HTERT RPE-1 (cell line): ENCODE measurements around the gene DROSHA.
"Not testable (repeated sequence)": the region's sequence is repeated elsewhere in the genome, so short reads cannot be mapped to it uniquely, and the experiment has no call there.

Experiments
- in situ Hi-C: fragments of 300-500 bp; cut with MboI; formaldehyde crosslinking; loops from 4 replicates; pipeline ENCODE4 v1.14.3; 2020; ENCODE audit warnings: low sequenced_read_pairs

The DROSHA gene

GRCh38 chr5:31421806-31422586, 109.9 kb downstream of the DROSHA start:
- in situ Hi-C loops, result no loop called here

- in situ Hi-C loops, result no loop called here
Observed at GRCh38 chr5:31417512-31417911, 114.4 kb downstream of the DROSHA start.

- in situ Hi-C loops, result no loop called here
Observed at GRCh38 chr5:31416547-31416946, 115.3 kb downstream of the DROSHA start.

- in situ Hi-C loops, result no loop called here
Observed at GRCh38 chr5:31415960-31416359, 115.9 kb downstream of the DROSHA start.

GRCh38 chr5:31415009-31415923, 116.6 kb downstream of the DROSHA start:
- in situ Hi-C loops, result no loop called here

- in situ Hi-C loops, result no loop called here
Observed at GRCh38 chr5:31413030-31413812, 118.7 kb downstream of the DROSHA start.

GRCh38 chr5:31412324-31412723, 119.6 kb downstream of the DROSHA start:
- in situ Hi-C loops, result no loop called here

- in situ Hi-C loops, result no loop called here
Observed at GRCh38 chr5:31410089-31410488, 121.8 kb downstream of the DROSHA start.

- in situ Hi-C loops, result no loop called here
Observed at GRCh38 chr5:31408814-31409213, 123.1 kb downstream of the DROSHA start.

- in situ Hi-C loops, result no loop called here
Observed at GRCh38 chr5:31407921-31408693, 123.8 kb downstream of the DROSHA start.

- in situ Hi-C loops, result no loop called here
Observed at GRCh38 chr5:31404325-31404724, 127.6 kb downstream of the DROSHA start.

- in situ Hi-C loops, result no loop called here
Observed at GRCh38 chr5:31401691-31402090, 130.2 kb downstream of the DROSHA start.

- in situ Hi-C loops, result no loop called here
Observed at GRCh38 chr5:31397926-31398557, 133.9 kb downstream of the DROSHA start.

- in situ Hi-C loops, result no loop called here
Observed at GRCh38 chr5:31396611-31397295, 135.1 kb downstream of the DROSHA start.

- in situ Hi-C loops, result not testable (repeated sequence)
Observed at GRCh38 chr5:31395450-31396045, 136.3 kb downstream of the DROSHA start.

- in situ Hi-C loops, result no loop called here
Observed at GRCh38 chr5:31393126-31393525, 138.8 kb downstream of the DROSHA start.

GRCh38 chr5:31392061-31392460, 139.8 kb downstream of the DROSHA start:
- in situ Hi-C loops, result no loop called here

GRCh38 chr5:31390256-31390655, 141.6 kb downstream of the DROSHA start:
- in situ Hi-C loops, result no loop called here
